HL-60 (cell line): ENCODE measurements around the gene C15orf40.

Experiments
- CTCF ChIP-seq: IDR thresholded peaks from one replicate; pipeline ENCODE4 v1.5.1; 2011; ENCODE audit warnings: low read length, control low read depth, inconsistent platforms; ENCODE audit not compliant: insufficient read depth
- GABPA ChIP-seq: IDR thresholded peaks from 2 replicates; pipeline ENCODE4 v1.6.1; 2012; ENCODE audit warnings: low read depth
- POLR2AphosphoS5 ChIP-seq: IDR thresholded peaks from 2 replicates; pipeline ENCODE4 v1.6.1; 2012; ENCODE audit warnings: low read depth
- REST ChIP-seq: IDR thresholded peaks from 2 replicates; pipeline ENCODE4 v1.6.1; 2012; ENCODE audit warnings: low read depth; ENCODE audit not compliant: insufficient replicate concordance

DNA sequence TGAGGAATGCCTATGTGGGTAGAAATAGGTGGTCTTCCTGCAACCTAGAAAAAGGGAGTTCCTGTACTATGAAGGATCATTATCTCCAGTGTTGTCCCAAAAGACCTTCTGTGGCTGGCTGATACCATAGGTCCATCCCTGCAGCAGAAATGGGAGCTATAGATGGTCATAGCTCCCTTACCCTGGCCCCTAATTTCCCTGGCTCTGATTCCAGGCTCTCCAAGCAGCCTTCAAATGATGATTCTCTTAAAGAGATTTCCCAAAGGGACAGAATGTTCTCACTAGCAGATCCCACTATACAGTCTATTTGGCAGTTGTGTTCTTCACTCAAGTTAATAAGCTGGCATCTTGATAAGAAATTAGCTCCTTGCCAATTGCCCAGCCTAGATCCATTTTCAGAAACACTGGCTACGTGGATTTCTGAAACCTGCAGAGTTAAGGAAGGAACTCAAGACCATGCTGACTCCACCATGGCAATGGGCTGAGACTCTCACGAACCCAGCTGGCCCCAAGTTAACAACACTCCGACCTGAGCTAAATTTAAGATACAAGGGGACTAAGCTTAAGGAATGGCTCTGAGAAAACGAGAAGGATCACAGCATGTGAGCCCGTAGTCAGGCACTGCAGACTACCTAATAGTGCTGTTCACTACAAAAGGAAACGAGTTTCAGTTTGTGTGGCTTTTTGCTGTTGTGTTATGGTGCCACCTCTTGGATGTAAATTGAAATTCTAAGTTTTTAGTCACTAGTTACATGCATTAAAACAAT is 11.4 kb downstream of the C15orf40 start:
- no peak for TF ChIP-seq CTCF
- TF ChIP-seq POLR2AphosphoS5: no peak
- TF ChIP-seq GABPA: no peak
- no peak for TF ChIP-seq REST
